NCI-H526 treated with DMSO at 0.1 percent for 48 hours (cell line): ENCODE results near the gene CENPQ.

ENCODE experiments used
- DNase-seq: peaks from one replicate; lab custom pipeline; 2025; lab: John Stamatoyannopoulos, UW

Gene CENPQ

DNA sequence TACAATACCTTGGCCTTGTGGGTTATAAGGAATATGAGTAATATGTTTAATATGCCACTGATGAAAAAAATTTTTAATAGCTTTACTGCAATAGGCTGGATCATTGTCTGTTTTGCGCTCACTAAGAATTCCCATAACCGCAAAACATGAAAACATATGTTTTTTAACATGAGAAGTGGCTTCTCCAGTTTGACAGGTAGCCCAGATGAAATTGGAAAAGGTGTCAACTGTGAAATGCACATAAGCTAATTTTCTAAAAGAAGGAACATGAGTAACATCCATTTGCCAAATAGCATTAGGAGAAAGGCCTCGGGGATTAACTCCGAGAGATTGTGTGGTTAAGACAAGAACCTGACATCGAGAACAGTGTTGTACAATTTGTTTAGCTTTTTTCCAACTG is 41.5 kb downstream of the CENPQ start:
- DNase-seq = no peak

DNA sequence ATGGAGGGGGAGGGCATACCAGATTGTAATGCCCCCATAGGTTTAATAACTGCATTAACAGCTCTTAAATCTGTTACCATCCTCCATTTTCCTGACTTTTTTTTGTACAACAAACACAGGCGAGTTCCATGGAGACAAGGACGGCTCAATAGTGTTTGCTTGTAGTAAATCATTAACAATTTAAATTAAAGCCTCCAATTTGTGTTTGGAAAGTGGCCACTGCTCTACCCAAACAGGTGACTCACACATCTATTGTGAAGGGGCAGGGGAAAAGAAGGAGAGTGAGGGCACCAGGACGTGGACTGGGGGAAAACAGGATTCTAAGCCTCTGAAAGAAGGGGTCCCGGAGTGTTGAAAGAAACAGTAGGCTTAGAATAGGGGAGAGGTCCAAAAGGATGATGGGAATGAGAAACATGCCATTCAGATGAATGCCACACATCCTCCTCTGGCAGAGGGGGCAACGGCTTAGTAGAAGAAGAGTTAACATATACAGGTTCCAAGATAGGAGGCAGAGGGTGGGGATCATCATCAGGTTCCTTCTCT is 43.5 kb downstream of the CENPQ start:
- DNase-seq = no peak

DNA sequence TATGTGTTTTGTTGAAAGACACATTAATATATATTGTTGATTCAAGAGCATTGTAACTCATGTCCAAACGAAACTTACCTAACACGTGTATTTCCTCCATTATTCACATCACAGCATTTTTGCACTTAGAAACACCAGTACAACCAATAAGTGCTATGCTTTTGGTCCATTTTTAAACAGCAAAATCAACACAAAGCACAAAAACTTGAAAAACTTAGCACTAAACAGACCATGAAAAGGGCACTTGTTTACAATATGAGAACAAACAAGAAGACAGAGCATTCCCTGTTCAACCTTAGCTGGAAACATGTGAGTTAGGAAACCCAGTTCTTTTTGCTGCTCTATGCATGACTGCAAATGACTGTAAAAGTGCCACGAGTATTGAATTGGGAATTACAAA is 46.2 kb downstream of the CENPQ start:
- no peak for DNase-seq

- no peak for DNase-seq
Measured at GRCh38 chr6:49513153-49513989, 50.2 kb downstream of the CENPQ start.

DNA sequence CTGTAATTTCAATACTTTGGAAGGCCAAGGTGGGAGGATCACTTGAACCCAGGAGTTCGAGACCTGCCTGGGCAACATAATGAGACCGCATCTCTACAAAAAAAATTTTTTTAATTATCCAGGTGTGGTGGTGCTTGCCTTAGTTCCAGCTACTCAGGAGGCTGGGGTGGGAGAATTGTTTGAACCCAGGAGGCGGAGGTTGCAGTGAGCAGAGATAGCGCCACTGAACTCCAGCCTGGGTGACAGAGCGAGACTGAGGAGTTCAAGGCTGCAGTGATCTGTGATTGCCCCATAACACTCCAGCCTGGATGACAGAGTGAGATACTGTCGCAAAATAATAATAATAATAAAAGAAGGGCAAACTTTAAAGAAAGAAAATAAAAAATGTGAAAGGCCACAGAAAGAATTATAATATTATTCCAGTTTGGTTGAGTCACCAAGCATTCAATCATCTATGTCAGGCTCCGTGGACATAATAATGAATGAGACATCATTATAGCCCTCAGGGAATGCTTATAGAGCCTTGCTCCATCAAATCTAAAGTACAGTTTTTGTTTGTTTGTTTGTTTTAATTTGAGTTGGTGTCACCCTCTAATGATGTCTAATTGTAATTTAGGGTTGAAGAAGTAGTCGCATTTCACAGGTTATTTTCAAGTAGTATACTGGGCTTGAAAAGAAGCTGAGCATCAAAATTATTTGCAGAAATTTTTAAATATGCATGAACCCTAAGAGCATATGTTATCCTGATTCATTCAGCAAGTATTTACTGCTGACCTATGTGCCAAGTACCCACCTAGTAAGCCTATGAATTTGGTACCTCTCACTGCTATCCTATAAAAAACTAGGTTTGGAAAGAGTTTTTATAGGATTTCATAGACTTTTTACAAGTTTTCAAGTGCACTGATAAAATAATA is 51.7 kb downstream of the CENPQ start:
- DNase-seq = no peak

DNA sequence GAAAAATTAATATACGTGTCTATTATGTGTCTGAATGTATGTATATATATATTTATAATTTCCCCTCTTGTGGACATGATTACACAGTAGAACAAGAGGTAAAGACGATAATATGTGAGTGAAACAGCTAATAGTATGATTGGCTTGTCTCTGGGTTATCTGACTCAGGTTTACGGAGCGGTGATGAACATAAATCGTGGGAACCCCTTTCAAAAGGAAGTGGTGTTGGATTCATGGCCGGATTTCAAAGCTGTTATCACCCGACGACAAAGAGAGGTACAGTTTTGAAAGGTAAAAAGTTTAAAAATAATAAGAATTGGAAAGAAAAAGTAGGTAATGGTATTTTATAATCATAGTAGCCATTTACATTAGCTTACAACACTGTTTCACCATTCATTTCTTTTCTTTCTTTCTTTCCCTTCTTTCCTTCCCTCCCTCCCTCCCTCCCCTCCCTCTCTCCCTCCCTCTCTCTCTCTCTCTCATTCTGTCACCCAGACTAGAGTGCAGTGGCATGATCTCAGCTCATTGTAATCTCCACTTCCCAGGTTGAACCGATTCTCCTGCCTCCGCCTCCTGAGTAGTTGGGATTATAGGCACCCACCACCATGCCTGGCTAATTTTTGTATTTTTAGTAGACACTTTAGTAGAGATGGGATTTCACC is 52.4 kb downstream of the CENPQ start:
- no peak for DNase-seq

- no peak for DNase-seq
Measured at GRCh38 chr6:49516147-49516505, 53.0 kb downstream of the CENPQ start.

DNA sequence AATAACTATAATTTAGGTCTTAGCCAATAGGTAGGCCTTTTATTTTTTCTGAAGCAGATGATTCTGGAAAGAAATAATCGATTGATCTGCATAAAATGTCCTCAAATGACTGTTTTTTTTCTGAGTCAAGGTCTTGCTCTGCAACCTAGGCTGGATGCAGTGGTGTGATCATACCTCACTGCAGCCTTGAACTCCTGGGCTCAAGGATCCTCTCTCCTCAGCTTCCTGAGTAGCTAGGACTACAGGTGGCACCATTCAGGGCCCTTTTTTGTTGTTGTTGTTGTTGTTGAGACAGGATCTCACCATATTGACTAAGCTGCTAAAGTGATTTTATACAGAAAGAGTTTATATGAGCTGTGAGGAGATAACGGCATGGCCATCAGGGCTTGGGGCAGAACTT is 54.7 kb downstream of the CENPQ start:
- no peak for DNase-seq

- DNase-seq = no peak
Measured at GRCh38 chr6:49519660-49520059, 56.5 kb downstream of the CENPQ start.

GRCh38 chr6:49522710-49523593 is 59.8 kb downstream of the CENPQ start:
- DNase-seq = peak; percentile 8

GRCh38 chr6:49523901-49524300 is 60.7 kb downstream of the CENPQ start:
- no peak for DNase-seq

GRCh38 chr6:49524541-49524940 is 61.4 kb downstream of the CENPQ start:
- DNase-seq = no peak

DNA sequence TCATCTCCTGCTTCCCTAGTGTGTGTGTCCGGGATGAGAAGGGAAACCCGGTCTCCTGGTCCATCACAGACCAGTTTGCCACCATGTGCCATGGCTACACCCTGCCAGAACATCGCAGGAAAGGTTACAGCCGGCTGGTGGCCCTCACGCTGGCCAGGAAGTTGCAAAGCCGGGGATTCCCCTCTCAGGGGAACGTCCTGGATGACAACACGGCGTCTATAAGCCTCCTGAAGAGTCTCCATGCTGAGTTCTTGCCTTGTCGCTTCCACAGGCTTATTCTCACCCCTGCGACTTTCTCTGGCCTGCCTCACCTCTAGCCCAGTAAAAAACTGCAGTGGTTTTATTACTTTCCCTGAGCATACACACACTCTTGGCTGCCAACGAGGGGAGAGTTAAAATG is 63.4 kb downstream of the CENPQ start:
- no peak for DNase-seq

DNA sequence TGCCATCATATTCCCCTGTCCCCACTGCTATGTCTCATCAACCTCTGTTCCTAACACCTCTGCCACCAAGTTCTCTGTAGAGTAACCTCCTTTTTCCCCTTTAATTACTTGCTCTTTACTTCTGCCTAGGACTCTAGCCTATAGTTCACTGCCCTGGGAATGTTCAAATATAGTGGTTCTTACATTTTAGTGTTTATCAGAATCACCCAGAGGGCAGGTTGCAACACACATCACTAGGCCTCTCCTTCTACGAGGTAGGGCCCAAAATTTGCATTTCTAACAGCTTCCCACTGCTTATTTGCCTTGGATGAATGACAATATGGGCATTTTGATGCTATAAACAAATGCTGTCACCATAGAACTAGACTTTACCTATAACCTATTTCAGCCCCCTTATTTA is 64.2 kb downstream of the CENPQ start:
- peak; percentile 86 for DNase-seq

- no peak for DNase-seq
Measured at GRCh38 chr6:49528571-49528970, 65.4 kb downstream of the CENPQ start.

GRCh38 chr6:49530141-49530776 is 67.1 kb downstream of the CENPQ start:
- DNase-seq = no peak

DNA sequence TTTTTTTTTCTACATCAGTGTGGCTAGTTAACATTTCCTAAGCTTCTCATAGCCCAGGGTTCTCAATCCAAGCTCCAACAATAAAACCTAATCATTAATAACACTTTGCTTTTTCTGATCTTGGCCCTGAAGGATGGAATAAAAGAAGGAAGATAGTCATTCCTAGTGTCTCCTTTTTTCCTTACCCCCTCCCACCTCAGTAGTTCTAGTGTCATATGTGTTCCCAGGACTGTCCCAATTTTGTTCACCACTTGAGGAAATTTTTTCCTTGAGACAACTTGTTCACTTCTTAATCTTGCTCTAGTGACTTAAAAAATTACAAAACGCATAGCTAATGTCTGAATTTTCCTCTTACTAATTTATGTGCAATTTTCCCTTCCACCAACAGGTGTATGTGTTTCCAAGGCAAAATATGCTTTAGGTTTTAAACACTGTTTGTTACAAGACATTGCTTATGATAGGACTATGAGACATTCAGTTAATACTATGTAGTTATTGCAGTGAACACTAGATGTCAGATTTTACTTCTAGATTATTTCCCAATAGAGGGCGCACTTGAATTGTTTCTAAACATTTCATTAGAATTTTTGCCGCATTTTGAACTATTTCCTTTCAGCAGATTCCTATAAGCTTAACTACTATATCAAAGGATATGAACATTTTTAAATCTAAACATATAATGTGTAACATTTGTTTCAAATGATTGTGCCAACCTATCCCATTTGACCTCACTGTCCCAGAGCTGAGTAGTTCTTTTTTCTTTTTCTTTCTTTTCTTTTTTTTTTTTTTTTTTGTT is 68.8 kb downstream of the CENPQ start:
- peak; percentile 83 for DNase-seq

DNA sequence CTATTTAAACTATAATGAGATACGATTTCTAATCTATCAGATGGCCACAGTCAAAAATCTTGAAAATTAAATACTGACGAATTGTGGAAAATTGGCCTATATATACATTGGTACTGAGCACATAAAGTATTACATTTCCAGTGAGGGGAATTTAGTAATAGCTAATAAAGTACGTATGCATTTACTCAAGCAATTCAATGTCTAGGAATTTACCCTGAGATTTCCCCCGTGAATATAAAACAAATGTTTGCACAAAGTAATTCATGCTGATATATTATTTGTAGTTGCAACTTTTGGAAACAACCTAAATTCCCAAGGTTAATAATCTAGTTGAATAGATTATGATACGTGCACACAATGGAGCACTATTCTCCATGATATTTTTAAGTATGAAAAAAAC is 72.6 kb downstream of the CENPQ start:
- no peak for DNase-seq

DNA sequence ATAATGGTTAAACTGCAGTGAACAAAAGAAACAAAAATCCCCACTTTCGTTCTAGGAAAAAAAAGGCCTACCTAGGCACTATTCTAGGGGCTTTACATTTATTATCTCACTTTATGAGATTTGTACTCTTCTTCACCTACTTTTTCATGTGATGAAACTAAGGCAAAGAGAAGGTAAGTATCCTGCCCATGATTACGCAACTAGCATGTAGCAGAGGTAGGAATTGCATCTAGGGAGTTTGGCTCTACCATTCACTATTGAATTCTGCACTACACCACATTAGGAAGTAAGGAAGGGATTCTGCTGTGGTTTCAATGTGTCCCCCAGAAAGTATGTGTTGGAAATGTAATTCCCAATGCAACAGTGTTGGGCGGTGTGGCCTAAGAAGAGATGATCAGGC is 75.9 kb downstream of the CENPQ start:
- DNase-seq = no peak

DNA sequence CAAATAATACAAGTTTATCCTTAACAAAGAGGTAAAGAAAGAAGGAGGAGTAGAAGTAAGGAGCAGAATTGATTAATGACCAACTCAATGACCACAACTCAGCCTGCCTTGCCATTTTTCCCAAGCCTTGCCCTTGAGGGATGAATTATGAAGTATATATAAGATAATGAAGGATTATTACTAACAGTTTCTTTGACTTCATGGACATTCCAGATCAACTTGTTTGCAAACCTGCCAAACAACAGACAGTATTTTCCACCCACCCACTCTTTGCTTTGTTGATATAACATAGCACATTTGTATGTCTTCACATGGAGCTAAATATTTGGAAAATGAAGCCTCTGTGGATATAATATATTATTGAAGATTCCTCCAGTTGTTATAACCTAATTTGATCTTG is 77.4 kb downstream of the CENPQ start:
- no peak for DNase-seq
